Measurements from ENCODE around the gene HSPA12B.

The HSPA12B gene

GRCh38 chr20:3767427-3768341, 35.2 kb downstream of the HSPA12B start, which contains the start of gene ADISSP:
TSS of gene ADISSP (minus strand) at chr20:3767753. CDS start at chr20:3760100, 7,653 bp downstream.
- DNase-seq: peak; percentile 97 to 99

GRCh38 chr20:3768342-3769130, 36.1 kb downstream of the HSPA12B start:
- peak; percentile 72 to 88 for DNase-seq

- DNase-seq: no peak
These were observed 39.1 kb downstream of the HSPA12B start for GRCh38 chr20:3771552-3772058.

GRCh38 chr20:3775457-3776108, 43.1 kb downstream of the HSPA12B start:
- no peak for DNase-seq

GRCh38 chr20:3777381-3777715, 44.9 kb downstream of the HSPA12B start:
- DNase-seq: no peak

GRCh38 chr20:3777716-3778629, 45.5 kb downstream of the HSPA12B start:
- DNase-seq: peak; percentile 31 to 47

- DNase-seq: no peak
These were observed 46.5 kb downstream of the HSPA12B start for GRCh38 chr20:3778976-3779375.

- peak; percentile 98 for DNase-seq
These were observed 48.8 kb downstream of the HSPA12B start, which contains the start of gene SPEF1 for GRCh38 chr20:3781153-3781910. TSS of gene SPEF1 (minus strand) at chr20:3781448. CDS start at chr20:3781287, 161 bp downstream.

- DNase-seq: no peak
These were observed 50.1 kb downstream of the HSPA12B start for GRCh38 chr20:3782597-3782996.

GRCh38 chr20:3783068-3783489, 50.6 kb downstream of the HSPA12B start:
- DNase-seq: no peak

GRCh38 chr20:3783511-3784195, 51.2 kb downstream of the HSPA12B start:
- no peak for DNase-seq

- DNase-seq: no peak
These were observed 51.9 kb downstream of the HSPA12B start for GRCh38 chr20:3784216-3784853.

GRCh38 chr20:3784863-3785239, 52.4 kb downstream of the HSPA12B start:
- no peak for DNase-seq

GRCh38 chr20:3785240-3786125, 53.0 kb downstream of the HSPA12B start:
- DNase-seq: no peak

GRCh38 chr20:3786126-3786484, 53.6 kb downstream of the HSPA12B start:
- DNase-seq: peak in 1 of 2 experiments; percentile 51

- DNase-seq: peak; percentile 61 to 84
These were observed 54.3 kb downstream of the HSPA12B start, which contains the start of gene CENPB for GRCh38 chr20:3786665-3787323. TSS of gene CENPB (minus strand) at chr20:3786740. CDS start at chr20:3786483, 257 bp downstream.

GRCh38 chr20:3787324-3788014, 55.0 kb downstream of the HSPA12B start:
- no peak for DNase-seq

All from NCI-H524 (cell line).